Gastroesophageal sphincter (tissue), 3 donors: ENCODE data around the gene ROCK2.

Source experiments
- CTCF ChIP-seq, 4 experiments: fragments of 200-600 bp in 2 of 4; fragments of 450-650 bp in 2 of 4; sonication (generic) in 1 of 4; IDR thresholded peaks; one replicate each; pipeline ENCODE4 v1.5.1; 2017 to 2019; ENCODE audit warnings: antibody characterized with exemption in 4 of 4, mild to moderate bottlenecking in 2 of 4, moderate library complexity in 2 of 4
- EP300 ChIP-seq: sonication (generic); formaldehyde crosslinking; IDR thresholded peaks from one replicate; pipeline ENCODE4 v1.6.1; 2017; ENCODE audit warnings: antibody characterized with exemption, mild to moderate bottlenecking
- POLR2A ChIP-seq, 2 donors: fragments of 450-650 bp; IDR thresholded peaks; one replicate each; pipeline ENCODE4 v1.6.1; 2017; ENCODE audit warnings: antibody characterized with exemption in 2 of 2, mild to moderate bottlenecking in 2 of 2, moderate library complexity in 1 of 2

DNA sequence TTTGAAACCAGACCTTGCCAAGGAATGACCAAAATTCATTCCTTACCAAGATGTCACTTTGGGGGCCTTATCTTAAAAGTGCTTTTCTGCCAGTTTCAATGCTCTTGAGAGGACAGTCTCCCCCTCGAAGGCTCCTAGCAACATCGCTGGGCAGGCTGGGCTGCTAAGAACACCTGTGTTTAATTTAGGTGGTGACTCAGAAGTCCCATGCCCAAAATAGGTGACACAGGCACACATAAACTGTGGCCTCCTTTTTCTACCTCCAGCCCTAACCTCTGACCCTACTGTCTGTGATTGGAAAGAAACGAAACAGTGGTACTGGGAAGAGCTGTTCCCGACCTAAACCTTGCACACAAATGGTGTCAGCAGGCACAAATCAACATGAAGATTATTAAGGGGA is 28.7 kb upstream of the ROCK2 start:
- TF ChIP-seq POLR2A (IDR thresholded peaks at IDR 0.05) (no peak), CTCF (IDR thresholded peaks at IDR 0.05) (no peak), EP300 (no peak)
